Caco-2 (cell line): ENCODE measurements around the gene MCTP1. TPM values are rescaled to one million over a fixed set of nuclear protein-coding genes. Genes with fewer than 3 reads are reported as not detected.
"Not testable (repeated sequence)": the region's sequence is repeated elsewhere in the genome, so short reads cannot be mapped to it uniquely, and the experiment has no call there.

ENCODE experiments used
- BruUV-seq: library from RNA; stranded (reverse); fragments of 400-500 nt; replicated peaks from 2 replicates; lab custom pipeline; 2021; lab: Mats Ljungman, UMichigan
- CTCF ChIA-PET: fragments of 300-600 bp; sonication (Branson Sonifier 250); formaldehyde crosslinking; loops from one replicate; lab custom pipeline; 2022; ENCODE audit warnings: antibody characterized with exemption; lab: Charles Lee
- POLR2A ChIA-PET: fragments of 300-600 bp; sonication (Branson Sonifier 250); formaldehyde crosslinking; loops from one replicate; lab custom pipeline; 2022; ENCODE audit warnings: antibody characterized with exemption; lab: Charles Lee
- DNase-seq, 2 experiments: peaks; one replicate each; pipeline versions ENCODE4 v3.0.0 to v3.0.0-alpha.2; 2020 to 2022
- H3K27me3 ChIP-seq: replicated peaks from 2 replicates; pipeline ENCODE4 v1.6.0; 2011; ENCODE audit warnings: low read length; ENCODE audit not compliant: control insufficient read depth, insufficient read depth
- H3K36me3 ChIP-seq: 2 replicates; pipeline ENCODE4 v1.5.1; 2011; ENCODE audit warnings: low read length; ENCODE audit not compliant: control insufficient read depth, insufficient read depth
- H3K4me1 ChIP-seq: fragments of 250-450 bp; sonication (Bioruptor Pico); 2 replicates; pipeline ENCODE4 v1.5.1; 2020; ENCODE audit warnings: mild to moderate bottlenecking
- H3K4me3 ChIP-seq: 2 replicates; pipeline ENCODE4 v1.5.1; 2011; ENCODE audit warnings: low read depth, mild to moderate bottlenecking, control low read depth, low read length
- H3K9me3 ChIP-seq: fragments of 250-450 bp; sonication (Bioruptor Pico); 2 replicates; pipeline ENCODE4 v1.5.1; 2020; ENCODE audit warnings: mild to moderate bottlenecking, moderate library complexity
- H3K27ac Mint-ChIP-seq: one replicate; pipeline ENCODE4 v1.8.0; 2022; ENCODE audit warnings: mixed read lengths; ENCODE audit not compliant: unreplicated experiment
- H3K27me3 Mint-ChIP-seq: one replicate; pipeline ENCODE4 v1.8.0; 2022; ENCODE audit warnings: mixed read lengths; ENCODE audit not compliant: insufficient read depth, unreplicated experiment
- H3K36me3 Mint-ChIP-seq: one replicate; pipeline ENCODE4 v1.8.0; 2022; ENCODE audit warnings: mild to moderate bottlenecking, mixed read lengths; ENCODE audit not compliant: insufficient read depth, unreplicated experiment
- H3K4me1 Mint-ChIP-seq: one replicate; pipeline ENCODE4 v1.8.0; 2022; ENCODE audit warnings: low read depth, mixed read lengths; ENCODE audit not compliant: unreplicated experiment
- H3K4me3 Mint-ChIP-seq: one replicate; pipeline ENCODE4 v1.8.0; 2022; ENCODE audit warnings: mild to moderate bottlenecking, moderate library complexity, mixed read lengths; ENCODE audit not compliant: unreplicated experiment
- H3K9me3 Mint-ChIP-seq: one replicate; pipeline ENCODE4 v1.8.0; 2022; ENCODE audit warnings: mixed read lengths; ENCODE audit not compliant: unreplicated experiment
- intact Hi-C: fragments of 100-400 bp; cut with micrococcal nuclease; formaldehyde crosslinking; loops from one replicate; pipeline ENCODE4 v1.10.0; 2022; ENCODE audit not compliant: unreplicated experiment
- total RNA-seq: library from RNA; stranded (reverse); gene quantifications from 2 replicates; pipeline ENCODE4 v1.2.3, GENCODE V29; 2022
- TF ChIP-seq, protein P1 (sequence below), 2 experiments: fragments of 200-600 bp in 1 of 2; IDR thresholded peaks; 1 replicate in 1 of 2; 2 replicates in 1 of 2; pipeline versions ENCODE4 v1.5.1 to v1.8.0; 2011 to 2022; ENCODE audit warnings: antibody characterized with exemption in 1 of 2, control low read depth in 1 of 2, inconsistent platforms in 1 of 2, low read depth in 1 of 2, low read length in 1 of 2, mild to moderate bottlenecking in 1 of 2, moderate library complexity in 1 of 2; ENCODE audit not compliant: insufficient read depth in 1 of 2, severe bottlenecking in 1 of 2, unreplicated experiment in 1 of 2

MCTP1 gene
- total RNA-seq, 1 experiment from 2014 or later = 3.2 TPM

DNA sequence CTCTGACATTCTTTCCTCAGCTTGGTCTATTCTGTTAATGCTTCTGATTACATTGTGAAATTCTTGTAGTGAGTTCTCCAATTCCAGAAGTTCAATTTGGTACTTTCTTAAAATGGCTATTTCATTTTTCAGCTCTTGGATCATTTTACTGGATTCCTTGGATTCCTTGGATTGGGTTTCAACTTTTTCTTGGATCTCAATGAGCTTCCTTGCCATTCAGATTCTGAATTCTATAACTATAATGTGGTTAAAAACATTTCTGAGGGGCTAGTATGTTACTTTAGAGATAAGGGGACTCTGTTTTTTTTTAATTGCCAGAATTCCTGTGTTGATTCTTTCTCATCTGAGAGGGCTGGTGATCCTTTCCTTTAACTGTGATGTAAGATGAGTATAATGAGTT lies 136.4 kb downstream of the MCTP1 start:
- Mint-ChIP-seq H3K36me3 (no peaks in the 10 kb centered on the region), H3K9me3 (peaks cover 15% of the 10 kb centered on the region), H3K27ac (no peak overlapping the region), H3K27me3 (no peaks in the 10 kb centered on the region), H3K4me3 (no peak overlapping the region), H3K4me1 (no peaks in the 10 kb centered on the region)
- BruUV-seq = no TSS peak
- Histone ChIP-seq H3K4me1 (no peaks in the 10 kb centered on the region), H3K27me3 (no peaks in the 10 kb centered on the region), H3K4me3 (no peak overlapping the region), H3K36me3 (no peaks in the 10 kb centered on the region), H3K9me3 (no peaks in the 10 kb centered on the region)
- ChIA-PET POLR2A (no interaction called here), CTCF (no interaction called here)
- DNase-seq = no peak
- TF ChIP-seq, protein P1, sequence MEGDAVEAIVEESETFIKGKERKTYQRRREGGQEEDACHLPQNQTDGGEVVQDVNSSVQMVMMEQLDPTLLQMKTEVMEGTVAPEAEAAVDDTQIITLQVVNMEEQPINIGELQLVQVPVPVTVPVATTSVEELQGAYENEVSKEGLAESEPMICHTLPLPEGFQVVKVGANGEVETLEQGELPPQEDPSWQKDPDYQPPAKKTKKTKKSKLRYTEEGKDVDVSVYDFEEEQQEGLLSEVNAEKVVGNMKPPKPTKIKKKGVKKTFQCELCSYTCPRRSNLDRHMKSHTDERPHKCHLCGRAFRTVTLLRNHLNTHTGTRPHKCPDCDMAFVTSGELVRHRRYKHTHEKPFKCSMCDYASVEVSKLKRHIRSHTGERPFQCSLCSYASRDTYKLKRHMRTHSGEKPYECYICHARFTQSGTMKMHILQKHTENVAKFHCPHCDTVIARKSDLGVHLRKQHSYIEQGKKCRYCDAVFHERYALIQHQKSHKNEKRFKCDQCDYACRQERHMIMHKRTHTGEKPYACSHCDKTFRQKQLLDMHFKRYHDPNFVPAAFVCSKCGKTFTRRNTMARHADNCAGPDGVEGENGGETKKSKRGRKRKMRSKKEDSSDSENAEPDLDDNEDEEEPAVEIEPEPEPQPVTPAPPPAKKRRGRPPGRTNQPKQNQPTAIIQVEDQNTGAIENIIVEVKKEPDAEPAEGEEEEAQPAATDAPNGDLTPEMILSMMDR (IDR thresholded peaks at IDR 0.05; ENCODE audit: insufficient read depth in 1 of 2, low read depth in 1 of 2, low read length in 1 of 2, severe bottlenecking in 1 of 2, unreplicated experiment in 1 of 2) = no peak
- intact Hi-C loops = no loop called here

DNA sequence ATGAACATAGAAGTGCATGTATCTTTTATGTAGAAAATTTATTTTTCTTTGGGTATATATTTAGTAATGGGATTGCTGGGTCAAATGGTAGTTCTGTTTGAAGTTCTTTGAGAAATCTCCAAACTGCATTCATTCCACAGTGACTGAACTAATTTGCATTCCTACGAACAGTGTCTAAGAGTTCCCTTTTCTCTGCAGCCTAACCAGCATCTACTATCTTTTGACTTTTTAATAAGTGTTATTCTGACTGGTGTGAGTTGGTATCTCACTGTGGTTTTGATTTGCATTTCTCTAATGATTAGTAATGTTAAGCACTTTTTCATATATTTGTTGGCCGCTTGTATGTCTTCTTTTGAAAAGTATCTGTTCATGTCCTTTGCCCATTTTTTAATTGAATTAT lies 141.0 kb downstream of the MCTP1 start:
- intact Hi-C loops, BruUV-seq, DNase-seq, H3K27ac Mint-ChIP-seq, POLR2A ChIA-PET, H3K27me3 ChIP-seq, H3K27me3 Mint-ChIP-seq, H3K36me3 ChIP-seq, H3K36me3 Mint-ChIP-seq, H3K4me3 ChIP-seq, H3K4me1 ChIP-seq, CTCF ChIA-PET, H3K9me3 ChIP-seq, H3K4me1 Mint-ChIP-seq, H3K4me3 Mint-ChIP-seq: not testable (repeated sequence)
- H3K9me3 Mint-ChIP-seq = peaks cover 15% of the 10 kb centered on the region

DNA sequence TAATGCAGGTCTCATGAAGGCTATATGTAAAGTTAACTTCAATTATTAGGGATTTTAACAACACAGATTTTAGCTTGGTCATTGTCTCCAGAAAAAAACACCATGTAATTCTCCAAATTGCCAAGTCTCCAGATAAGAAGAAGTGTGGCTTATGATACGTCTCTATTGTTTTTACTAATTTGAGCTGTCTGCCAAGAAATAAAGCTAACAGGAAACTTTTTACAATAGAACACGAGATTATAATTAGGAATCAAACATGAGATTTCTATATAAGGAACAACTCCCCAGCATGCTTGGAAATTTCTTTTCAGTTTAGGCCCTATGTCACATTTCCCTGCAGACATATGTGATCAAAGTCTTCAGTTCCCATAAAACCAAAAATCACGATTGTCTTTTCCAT lies 142.7 kb downstream of the MCTP1 start:
- Histone ChIP-seq H3K27me3 (no peaks in the 10 kb centered on the region), H3K9me3 (no peaks in the 10 kb centered on the region), H3K36me3 (no peaks in the 10 kb centered on the region), H3K4me3 (no peak overlapping the region), H3K4me1 (peaks cover 9% of the 10 kb centered on the region)
- intact Hi-C loops = no loop called here
- Mint-ChIP-seq H3K27me3 (no peaks in the 10 kb centered on the region), H3K4me3 (no peak overlapping the region), H3K36me3 (peaks cover 6% of the 10 kb centered on the region), H3K9me3 (peaks cover 3% of the 10 kb centered on the region), H3K4me1 (peaks cover 7% of the 10 kb centered on the region), H3K27ac (no peak overlapping the region)
- ChIA-PET CTCF (no interaction called here), POLR2A (no interaction called here)
- TF ChIP-seq, protein P1 (IDR thresholded peaks at IDR 0.05; ENCODE audit: insufficient read depth in 1 of 2, low read depth in 1 of 2, low read length in 1 of 2, severe bottlenecking in 1 of 2, unreplicated experiment in 1 of 2) = no peak
- no TSS peak for BruUV-seq
- DNase-seq = no peak

DNA sequence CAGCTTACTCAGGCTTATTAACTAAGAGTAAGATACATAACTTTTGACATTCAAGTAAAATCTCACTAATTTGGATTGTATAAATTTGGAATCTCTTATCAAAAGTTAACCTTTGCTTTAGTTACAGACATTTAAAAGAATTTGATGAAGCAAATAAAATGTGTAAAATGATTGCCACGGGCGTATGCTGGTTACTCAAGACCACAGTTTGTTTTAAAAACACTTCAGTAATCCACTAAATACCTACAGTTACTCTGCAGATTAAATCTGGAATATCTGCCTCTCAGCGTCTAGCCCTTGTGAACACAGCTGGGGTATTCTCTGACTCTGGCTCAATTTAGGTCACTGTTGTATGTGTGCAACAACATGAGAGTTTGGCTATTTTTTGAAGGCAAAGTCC lies 143.8 kb downstream of the MCTP1 start:
- Histone ChIP-seq H3K4me1 (peaks cover 9% of the 10 kb centered on the region), H3K36me3 (no peaks in the 10 kb centered on the region), H3K27me3 (no peaks in the 10 kb centered on the region), H3K4me3 (no peak overlapping the region), H3K9me3 (no peaks in the 10 kb centered on the region)
- CTCF ChIA-PET = no interaction called here
- no TSS peak for BruUV-seq
- peaks cover 7% of the 10 kb centered on the region for H3K4me1 Mint-ChIP-seq
- no peak overlapping the region for H3K4me3 Mint-ChIP-seq
- peaks cover 6% of the 10 kb centered on the region for H3K36me3 Mint-ChIP-seq
- H3K9me3 Mint-ChIP-seq = no peaks in the 10 kb centered on the region
- H3K27ac Mint-ChIP-seq = no peak overlapping the region
- no peak for DNase-seq
- TF ChIP-seq, protein P1 (IDR thresholded peaks at IDR 0.05; ENCODE audit: insufficient read depth in 1 of 2, low read depth in 1 of 2, low read length in 1 of 2, severe bottlenecking in 1 of 2, unreplicated experiment in 1 of 2) = no peak
- intact Hi-C loops = no loop called here
- POLR2A ChIA-PET = interaction anchor here (0.6 kb wide), 1 partner anchor 40 kb away, joined by 4 read pairs; no protein-coding TSS in a partner anchor
- no peaks in the 10 kb centered on the region for H3K27me3 Mint-ChIP-seq
